ENCODE results near the gene KRT77.
"Not testable (repeated sequence)": the region's sequence is repeated elsewhere in the genome, so short reads cannot be mapped to it uniquely, and the experiment has no call there.

Gene KRT77

DNA sequence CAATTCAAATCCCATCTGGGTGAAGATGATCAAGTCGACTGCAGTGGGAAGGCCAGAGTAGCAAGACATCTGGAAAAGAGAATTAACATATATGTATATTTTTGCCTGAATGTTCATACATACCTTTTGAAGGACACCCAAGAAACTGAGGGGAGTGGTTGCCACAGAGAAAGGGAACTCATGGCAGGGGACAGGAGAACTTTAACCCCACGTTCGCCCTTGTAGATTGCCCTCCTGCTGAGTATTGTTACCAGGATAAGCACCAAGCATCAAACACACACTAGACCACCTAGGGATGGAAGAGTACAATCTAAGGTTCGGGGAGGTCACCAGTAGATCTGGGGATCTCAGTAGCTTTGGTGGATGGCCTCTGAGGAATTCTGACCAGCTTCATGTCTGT, 32.8 kb downstream of the KRT77 start:
- Histone ChIP-seq H3K4me1 (ENCODE audit: control insufficient read depth, insufficient read depth, low read length) (no peaks in the 10 kb centered on the region), H3K27ac (ENCODE audit: extremely low read depth, low read depth, low read length) (no peak overlapping the region), H3K4me3 (ENCODE audit: low read depth, low read length) (no peak overlapping the region), H3K9me3 (ENCODE audit: control insufficient read depth, insufficient read depth, low read depth, low read length) (no peaks in the 10 kb centered on the region), H3K36me3 (ENCODE audit: control insufficient read depth in 2 of 2, insufficient read depth in 1 of 2, low read length in 2 of 2) (no peaks in the 10 kb centered on the region)
- ChIA-PET POLR2A (interaction anchor here (0.6 kb wide), 1 partner anchor 209 kb away, joined by 4 read pairs; no protein-coding TSS in a partner anchor), CTCF (no interaction called here)
- no peak for TF ChIP-seq ZNF114 (tag by site-specific recombination; IDR thresholded peaks at IDR 0.05)
- no peak for TF ChIP-seq ZNF530 (tag by site-specific recombination; IDR thresholded peaks at IDR 0.05; ENCODE audit: low read depth)
- TF ChIP-seq, protein P1, sequence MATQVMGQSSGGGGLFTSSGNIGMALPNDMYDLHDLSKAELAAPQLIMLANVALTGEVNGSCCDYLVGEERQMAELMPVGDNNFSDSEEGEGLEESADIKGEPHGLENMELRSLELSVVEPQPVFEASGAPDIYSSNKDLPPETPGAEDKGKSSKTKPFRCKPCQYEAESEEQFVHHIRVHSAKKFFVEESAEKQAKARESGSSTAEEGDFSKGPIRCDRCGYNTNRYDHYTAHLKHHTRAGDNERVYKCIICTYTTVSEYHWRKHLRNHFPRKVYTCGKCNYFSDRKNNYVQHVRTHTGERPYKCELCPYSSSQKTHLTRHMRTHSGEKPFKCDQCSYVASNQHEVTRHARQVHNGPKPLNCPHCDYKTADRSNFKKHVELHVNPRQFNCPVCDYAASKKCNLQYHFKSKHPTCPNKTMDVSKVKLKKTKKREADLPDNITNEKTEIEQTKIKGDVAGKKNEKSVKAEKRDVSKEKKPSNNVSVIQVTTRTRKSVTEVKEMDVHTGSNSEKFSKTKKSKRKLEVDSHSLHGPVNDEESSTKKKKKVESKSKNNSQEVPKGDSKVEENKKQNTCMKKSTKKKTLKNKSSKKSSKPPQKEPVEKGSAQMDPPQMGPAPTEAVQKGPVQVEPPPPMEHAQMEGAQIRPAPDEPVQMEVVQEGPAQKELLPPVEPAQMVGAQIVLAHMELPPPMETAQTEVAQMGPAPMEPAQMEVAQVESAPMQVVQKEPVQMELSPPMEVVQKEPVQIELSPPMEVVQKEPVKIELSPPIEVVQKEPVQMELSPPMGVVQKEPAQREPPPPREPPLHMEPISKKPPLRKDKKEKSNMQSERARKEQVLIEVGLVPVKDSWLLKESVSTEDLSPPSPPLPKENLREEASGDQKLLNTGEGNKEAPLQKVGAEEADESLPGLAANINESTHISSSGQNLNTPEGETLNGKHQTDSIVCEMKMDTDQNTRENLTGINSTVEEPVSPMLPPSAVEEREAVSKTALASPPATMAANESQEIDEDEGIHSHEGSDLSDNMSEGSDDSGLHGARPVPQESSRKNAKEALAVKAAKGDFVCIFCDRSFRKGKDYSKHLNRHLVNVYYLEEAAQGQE (tag by site-specific recombination; IDR thresholded peaks at IDR 0.05) = no peak
- TF ChIP-seq ZBTB1 (tag by site-specific recombination; IDR thresholded peaks at IDR 0.05) = no peak
- no peak for TF ChIP-seq ZNF544 (tag by site-specific recombination; IDR thresholded peaks at IDR 0.05)
- no peak for TF ChIP-seq ZNF23 (tag by site-specific recombination; IDR thresholded peaks at IDR 0.05; ENCODE audit: borderline replicate concordance)
- TF ChIP-seq, protein P2, sequence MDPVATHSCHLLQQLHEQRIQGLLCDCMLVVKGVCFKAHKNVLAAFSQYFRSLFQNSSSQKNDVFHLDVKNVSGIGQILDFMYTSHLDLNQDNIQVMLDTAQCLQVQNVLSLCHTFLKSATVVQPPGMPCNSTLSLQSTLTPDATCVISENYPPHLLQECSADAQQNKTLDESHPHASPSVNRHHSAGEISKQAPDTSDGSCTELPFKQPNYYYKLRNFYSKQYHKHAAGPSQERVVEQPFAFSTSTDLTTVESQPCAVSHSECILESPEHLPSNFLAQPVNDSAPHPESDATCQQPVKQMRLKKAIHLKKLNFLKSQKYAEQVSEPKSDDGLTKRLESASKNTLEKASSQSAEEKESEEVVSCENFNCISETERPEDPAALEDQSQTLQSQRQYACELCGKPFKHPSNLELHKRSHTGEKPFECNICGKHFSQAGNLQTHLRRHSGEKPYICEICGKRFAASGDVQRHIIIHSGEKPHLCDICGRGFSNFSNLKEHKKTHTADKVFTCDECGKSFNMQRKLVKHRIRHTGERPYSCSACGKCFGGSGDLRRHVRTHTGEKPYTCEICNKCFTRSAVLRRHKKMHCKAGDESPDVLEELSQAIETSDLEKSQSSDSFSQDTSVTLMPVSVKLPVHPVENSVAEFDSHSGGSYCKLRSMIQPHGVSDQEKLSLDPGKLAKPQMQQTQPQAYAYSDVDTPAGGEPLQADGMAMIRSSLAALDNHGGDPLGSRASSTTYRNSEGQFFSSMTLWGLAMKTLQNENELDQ (tag by site-specific recombination; IDR thresholded peaks at IDR 0.05; ENCODE audit: low read depth) = no peak
- TF ChIP-seq, protein P3, sequence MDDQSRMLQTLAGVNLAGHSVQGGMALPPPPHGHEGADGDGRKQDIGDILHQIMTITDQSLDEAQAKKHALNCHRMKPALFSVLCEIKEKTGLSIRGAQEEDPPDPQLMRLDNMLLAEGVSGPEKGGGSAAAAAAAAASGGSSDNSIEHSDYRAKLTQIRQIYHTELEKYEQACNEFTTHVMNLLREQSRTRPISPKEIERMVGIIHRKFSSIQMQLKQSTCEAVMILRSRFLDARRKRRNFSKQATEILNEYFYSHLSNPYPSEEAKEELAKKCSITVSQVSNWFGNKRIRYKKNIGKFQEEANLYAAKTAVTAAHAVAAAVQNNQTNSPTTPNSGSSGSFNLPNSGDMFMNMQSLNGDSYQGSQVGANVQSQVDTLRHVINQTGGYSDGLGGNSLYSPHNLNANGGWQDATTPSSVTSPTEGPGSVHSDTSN (CRISPR knock-in tag; IDR thresholded peaks at IDR 0.05) = no peak
- no peak for TF ChIP-seq ZNF155 (tag by site-specific recombination; IDR thresholded peaks at IDR 0.05)
- TF ChIP-seq, protein P4, sequence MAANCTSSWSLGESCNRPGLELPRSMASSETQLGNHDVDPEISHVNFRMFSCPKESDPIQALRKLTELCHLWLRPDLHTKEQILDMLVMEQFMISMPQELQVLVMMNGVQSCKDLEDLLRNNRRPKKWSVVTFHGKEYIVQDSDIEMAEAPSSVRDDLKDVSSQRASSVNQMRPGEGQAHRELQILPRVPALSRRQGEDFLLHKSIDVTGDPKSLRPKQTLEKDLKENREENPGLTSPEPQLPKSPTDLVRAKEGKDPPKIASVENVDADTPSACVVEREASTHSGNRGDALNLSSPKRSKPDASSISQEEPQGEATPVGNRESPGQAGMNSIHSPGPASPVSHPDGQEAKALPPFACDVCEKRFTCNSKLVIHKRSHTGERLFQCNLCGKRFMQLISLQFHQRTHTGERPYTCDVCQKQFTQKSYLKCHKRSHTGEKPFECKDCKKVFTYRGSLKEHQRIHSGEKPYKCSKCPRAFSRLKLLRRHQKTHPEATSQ (tag by site-specific recombination; IDR thresholded peaks at IDR 0.05) = no peak
- TF ChIP-seq GLI4 (tag by site-specific recombination; IDR thresholded peaks at IDR 0.05) = no peak
- no peak for TF ChIP-seq ZNF514 (tag by site-specific recombination; IDR thresholded peaks at IDR 0.05)

DNA sequence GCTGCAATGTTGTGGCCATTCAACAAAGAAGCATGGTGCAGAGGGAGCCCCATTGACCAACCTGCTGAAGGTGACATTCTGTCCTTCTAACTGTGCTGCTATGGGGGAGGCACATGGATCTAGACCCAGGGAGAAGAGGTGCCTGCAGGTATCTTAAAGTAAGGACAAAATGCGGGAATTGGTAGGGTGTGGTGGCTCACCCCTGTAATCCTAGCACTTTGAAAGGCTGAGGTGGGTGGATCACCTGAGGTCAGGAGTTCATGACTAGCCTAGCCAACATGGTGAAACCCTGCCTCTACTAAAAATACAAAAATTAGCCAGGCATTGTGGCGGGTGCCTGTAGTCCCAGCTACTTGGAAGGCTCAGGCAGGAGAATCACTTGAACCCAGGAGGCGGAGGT, 33.4 kb downstream of the KRT77 start:
- H3K9me3 ChIP-seq (ENCODE audit: control insufficient read depth, insufficient read depth, low read depth, low read length); H3K36me3 ChIP-seq (ENCODE audit: control insufficient read depth in 2 of 2, insufficient read depth in 1 of 2, low read length in 2 of 2); POLR2A ChIA-PET; H3K4me1 ChIP-seq (ENCODE audit: control insufficient read depth, insufficient read depth, low read length); H3K27ac ChIP-seq (ENCODE audit: extremely low read depth, low read depth, low read length); H3K4me3 ChIP-seq (ENCODE audit: low read depth, low read length); CTCF ChIA-PET: not testable (repeated sequence)

DNA sequence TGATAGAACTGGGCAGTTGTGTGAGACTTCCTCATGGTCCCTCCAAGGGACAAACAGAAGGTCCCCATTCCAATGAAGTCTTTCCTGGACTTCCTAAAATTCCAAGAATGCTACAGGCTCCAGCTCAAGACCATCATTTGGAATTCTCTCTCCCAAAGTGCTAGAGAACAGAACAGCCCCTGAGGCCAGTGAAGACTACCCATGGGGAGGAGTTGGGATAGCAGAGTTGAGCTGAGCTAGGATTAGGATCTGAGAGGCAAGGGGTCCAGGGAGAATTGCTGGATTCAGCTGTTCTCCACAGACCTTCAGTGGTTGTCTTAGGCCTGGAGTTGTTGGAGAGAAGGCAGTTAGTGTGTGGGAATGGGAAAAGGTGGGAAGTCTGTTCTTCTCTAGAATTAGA, 33.9 kb downstream of the KRT77 start:
- no peaks in the 10 kb centered on the region for H3K36me3 ChIP-seq (ENCODE audit: control insufficient read depth in 2 of 2, insufficient read depth in 1 of 2, low read length in 2 of 2)
- no peaks in the 10 kb centered on the region for H3K4me1 ChIP-seq (ENCODE audit: control insufficient read depth, insufficient read depth, low read length)
- no peaks in the 10 kb centered on the region for H3K9me3 ChIP-seq (ENCODE audit: control insufficient read depth, insufficient read depth, low read depth, low read length)
- H3K4me3 ChIP-seq (ENCODE audit: low read depth, low read length) = no peak overlapping the region
- CTCF ChIA-PET = interaction anchor here (0.8 kb wide), 1 partner anchor 993 kb away, joined by 3 read pairs; no protein-coding TSS in a partner anchor
- no peak overlapping the region for H3K27ac ChIP-seq (ENCODE audit: extremely low read depth, low read depth, low read length)
- POLR2A ChIA-PET = no interaction called here
- TF ChIP-seq ZNF561 (tag by site-specific recombination; IDR thresholded peaks at IDR 0.05; ENCODE audit: borderline replicate concordance) = no peak
- TF ChIP-seq SETDB1 (IDR thresholded peaks at IDR 0.05; ENCODE audit: insufficient read length, low read length) = no peak
- TF ChIP-seq YY2 (tag by site-specific recombination; IDR thresholded peaks at IDR 0.05) = no peak
- no peak for TF ChIP-seq ZNF747 (tag by site-specific recombination; IDR thresholded peaks at IDR 0.05)
- TF ChIP-seq TCF7L2 (IDR thresholded peaks at IDR 0.05; ENCODE audit: borderline replicate concordance, low read depth, low read length) = no peak
- no peak for TF ChIP-seq REPIN1 (tag by site-specific recombination; IDR thresholded peaks at IDR 0.05; ENCODE audit: low read depth)
- TF ChIP-seq, protein P5, sequence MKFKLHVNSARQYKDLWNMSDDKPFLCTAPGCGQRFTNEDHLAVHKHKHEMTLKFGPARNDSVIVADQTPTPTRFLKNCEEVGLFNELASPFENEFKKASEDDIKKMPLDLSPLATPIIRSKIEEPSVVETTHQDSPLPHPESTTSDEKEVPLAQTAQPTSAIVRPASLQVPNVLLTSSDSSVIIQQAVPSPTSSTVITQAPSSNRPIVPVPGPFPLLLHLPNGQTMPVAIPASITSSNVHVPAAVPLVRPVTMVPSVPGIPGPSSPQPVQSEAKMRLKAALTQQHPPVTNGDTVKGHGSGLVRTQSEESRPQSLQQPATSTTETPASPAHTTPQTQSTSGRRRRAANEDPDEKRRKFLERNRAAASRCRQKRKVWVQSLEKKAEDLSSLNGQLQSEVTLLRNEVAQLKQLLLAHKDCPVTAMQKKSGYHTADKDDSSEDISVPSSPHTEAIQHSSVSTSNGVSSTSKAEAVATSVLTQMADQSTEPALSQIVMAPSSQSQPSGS (tag by site-specific recombination; IDR thresholded peaks at IDR 0.05; ENCODE audit: low read depth) = no peak
- TF ChIP-seq ZFP41 (tag by site-specific recombination; IDR thresholded peaks at IDR 0.05; ENCODE audit: borderline replicate concordance) = no peak
- no peak for TF ChIP-seq ZNF624 (tag by site-specific recombination; IDR thresholded peaks at IDR 0.05)
- TF ChIP-seq ZFP37 (tag by site-specific recombination; IDR thresholded peaks at IDR 0.05) = no peak
- TF ChIP-seq ZNF777 (tag by site-specific recombination; IDR thresholded peaks at IDR 0.05; ENCODE audit: borderline replicate concordance) = no peak
- TF ChIP-seq OVOL3 (tag by site-specific recombination; IDR thresholded peaks at IDR 0.05) = no peak

All from HEK293 (cell line).